HG03439 (cell line): ENCODE results near the gene CD247.

Experiments
- ATAC-seq: cut with Tn5 transposase; IDR thresholded peaks from one replicate; pipeline ENCODE4 v1.9.1; 2021; ENCODE audit warnings: mild to moderate bottlenecking, moderate library complexity; ENCODE audit not compliant: unreplicated experiment

Gene CD247

GRCh38 chr1:167489571-167490340, 28.6 kb downstream of the CD247 start:
- ATAC-seq: no peak

- ATAC-seq: no peak
Measured at GRCh38 chr1:167488786-167489185, 29.5 kb downstream of the CD247 start.

- no peak for ATAC-seq
Measured at GRCh38 chr1:167487614-167488013, 30.7 kb downstream of the CD247 start.

GRCh38 chr1:167486090-167486824, 32.1 kb downstream of the CD247 start:
- ATAC-seq: no peak

GRCh38 chr1:167484726-167485502, 33.4 kb downstream of the CD247 start:
- ATAC-seq: no peak

GRCh38 chr1:167483790-167484189, 34.5 kb downstream of the CD247 start:
- no peak for ATAC-seq

GRCh38 chr1:167482184-167482583, 36.1 kb downstream of the CD247 start:
- ATAC-seq: no peak

- no peak for ATAC-seq
Measured at GRCh38 chr1:167479331-167479979, 38.9 kb downstream of the CD247 start.

- ATAC-seq: no peak
Measured at GRCh38 chr1:167477986-167478385, 40.3 kb downstream of the CD247 start.

- ATAC-seq: no peak
Measured at GRCh38 chr1:167476061-167476460, 42.3 kb downstream of the CD247 start.

GRCh38 chr1:167474191-167474641, 44.1 kb downstream of the CD247 start:
- no peak for ATAC-seq

GRCh38 chr1:167473761-167474160, 44.6 kb downstream of the CD247 start:
- ATAC-seq: no peak

- ATAC-seq: no peak
Measured at GRCh38 chr1:167472752-167473521, 45.4 kb downstream of the CD247 start.

- ATAC-seq: no peak
Measured at GRCh38 chr1:167471568-167471967, 46.8 kb downstream of the CD247 start.

GRCh38 chr1:167469280-167469965, 48.9 kb downstream of the CD247 start:
- ATAC-seq: no peak

- ATAC-seq: no peak
Measured at GRCh38 chr1:167467752-167468151, 50.6 kb downstream of the CD247 start.

GRCh38 chr1:167467126-167467710, 51.1 kb downstream of the CD247 start:
- ATAC-seq: no peak

GRCh38 chr1:167465743-167466142, 52.6 kb downstream of the CD247 start:
- ATAC-seq: no peak

- no peak for ATAC-seq
Measured at GRCh38 chr1:167465018-167465417, 53.3 kb downstream of the CD247 start.
